Activated CD4-positive, alpha-beta T cell treated with anti-CD3 and anti-CD28 coated beads, Interleukin-2, Interleukin-4, amounts not matched to agents 100 ng/mL and 50 ng/mL, durations not matched to agents 16 hours and 8 hours (primary cell): ENCODE results near the gene STRIP2.
"Not testable (repeated sequence)": the region's sequence is repeated elsewhere in the genome, so short reads cannot be mapped to it uniquely, and the experiment has no call there.

ENCODE experiments used
- DNase-seq: peaks from one replicate; pipeline ENCODE4 v3.0.0-alpha.2; 2020; ENCODE audit warnings: low spot score

Gene STRIP2

GRCh38 chr7:129453510-129454248, 19.4 kb downstream of the STRIP2 start:
- no peak for DNase-seq

GRCh38 chr7:129454249-129454551, 20.0 kb downstream of the STRIP2 start:
- no peak for DNase-seq

- DNase-seq, result no peak
Observed at GRCh38 chr7:129456421-129456820, 22.2 kb downstream of the STRIP2 start.

DNA sequence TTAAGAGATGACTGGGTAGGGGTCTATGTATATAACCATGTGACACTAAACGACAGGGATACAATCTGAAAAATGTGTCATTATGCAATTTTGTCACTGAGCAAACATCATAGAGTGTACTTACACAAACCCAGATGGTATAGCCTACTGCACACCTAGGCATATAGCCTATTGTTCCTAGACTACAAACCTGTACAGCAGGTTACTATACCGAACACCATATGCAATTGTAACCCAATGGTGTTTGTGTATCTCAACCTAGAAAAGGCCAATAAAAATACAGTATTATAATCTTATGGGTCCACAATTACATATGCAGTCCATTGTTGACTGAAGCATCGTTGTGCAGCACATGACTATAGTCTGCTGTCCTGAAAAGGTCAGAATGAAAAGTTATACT, 22.9 kb downstream of the STRIP2 start:
- no peak for DNase-seq

- DNase-seq, result no peak
Observed at GRCh38 chr7:129458171-129458570, 23.9 kb downstream of the STRIP2 start.

DNA sequence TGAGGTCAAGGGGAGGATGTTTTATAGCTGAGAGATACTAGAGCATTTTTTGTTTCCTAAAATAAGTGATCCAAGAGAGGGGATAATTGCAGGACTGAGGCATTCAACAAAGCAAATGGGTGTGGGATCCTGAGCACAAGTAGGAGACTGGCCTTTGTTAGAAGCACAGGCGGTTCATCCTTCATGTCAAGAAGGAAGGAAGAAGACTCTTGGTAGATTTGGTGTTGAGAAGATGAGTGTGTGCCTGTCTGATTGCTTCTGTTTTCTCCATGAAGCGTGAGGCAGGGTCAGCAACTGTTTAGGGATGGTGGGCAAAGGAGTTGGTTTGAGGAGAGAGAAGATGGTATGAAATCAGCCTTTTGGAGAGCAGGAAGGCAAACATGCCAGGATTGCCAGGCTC, 27.6 kb downstream of the STRIP2 start:
- no peak for DNase-seq

- no peak for DNase-seq
Observed at GRCh38 chr7:129462420-129462819, 28.2 kb downstream of the STRIP2 start.

DNA sequence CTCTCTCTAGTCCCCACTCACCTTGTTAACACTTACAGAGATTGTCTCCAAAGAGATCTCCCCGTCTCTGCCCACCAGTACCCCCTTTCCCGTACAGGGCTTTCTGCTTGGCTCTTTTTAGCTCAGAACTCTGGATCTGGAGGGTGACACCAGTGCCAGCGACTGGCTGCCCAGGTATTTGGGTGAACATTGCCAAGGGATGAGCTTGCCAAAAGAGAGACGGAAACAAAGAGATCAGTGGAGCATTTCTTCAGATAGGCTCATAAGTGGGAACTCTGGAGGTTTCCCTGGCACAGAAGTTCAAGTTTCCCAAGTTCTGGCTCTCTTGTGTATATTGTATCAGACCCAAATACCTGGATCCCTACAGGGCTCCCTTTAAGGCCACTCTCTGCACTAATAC, 30.0 kb downstream of the STRIP2 start:
- DNase-seq, result no peak

DNA sequence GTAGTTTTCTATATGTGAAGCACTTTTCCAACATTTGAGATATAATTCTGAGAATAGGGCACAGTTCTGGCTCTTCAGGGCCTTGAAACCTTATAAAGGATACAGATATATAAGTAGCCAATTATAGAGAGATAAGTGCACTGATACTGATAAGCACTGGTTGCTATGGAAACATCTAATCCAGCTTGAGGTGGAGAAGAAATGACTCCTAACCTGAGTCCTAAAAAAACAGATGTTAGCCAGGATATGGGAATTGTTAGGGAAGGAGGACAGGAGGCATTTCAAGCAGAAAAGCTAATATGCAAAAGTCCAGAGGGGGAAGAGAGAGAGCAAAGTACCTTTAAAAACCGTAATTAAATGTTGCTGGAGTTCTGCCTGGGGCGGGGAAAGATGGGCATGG, 30.8 kb downstream of the STRIP2 start:
- no peak for DNase-seq

DNA sequence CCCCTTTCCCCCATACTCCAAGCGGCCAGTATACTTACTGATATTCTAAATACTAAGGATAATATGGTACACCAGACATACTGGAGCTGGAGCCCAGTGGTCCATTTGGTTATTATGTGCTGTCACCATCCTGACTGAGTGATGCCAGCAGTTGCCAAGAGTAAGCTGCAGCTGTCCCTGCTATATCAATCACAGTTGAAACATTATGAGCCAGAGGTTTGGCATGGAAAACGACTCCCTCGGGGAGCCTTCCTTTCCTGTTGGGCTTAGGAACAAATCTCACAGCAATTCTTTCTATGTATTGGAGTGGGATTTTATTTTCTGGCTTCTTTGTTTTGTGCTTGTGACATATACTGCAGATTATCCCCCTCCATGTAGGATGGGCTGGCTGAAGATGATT, 32.6 kb downstream of the STRIP2 start:
- no peak for DNase-seq

GRCh38 chr7:129468087-129468486, 33.9 kb downstream of the STRIP2 start:
- DNase-seq, result no peak

DNA sequence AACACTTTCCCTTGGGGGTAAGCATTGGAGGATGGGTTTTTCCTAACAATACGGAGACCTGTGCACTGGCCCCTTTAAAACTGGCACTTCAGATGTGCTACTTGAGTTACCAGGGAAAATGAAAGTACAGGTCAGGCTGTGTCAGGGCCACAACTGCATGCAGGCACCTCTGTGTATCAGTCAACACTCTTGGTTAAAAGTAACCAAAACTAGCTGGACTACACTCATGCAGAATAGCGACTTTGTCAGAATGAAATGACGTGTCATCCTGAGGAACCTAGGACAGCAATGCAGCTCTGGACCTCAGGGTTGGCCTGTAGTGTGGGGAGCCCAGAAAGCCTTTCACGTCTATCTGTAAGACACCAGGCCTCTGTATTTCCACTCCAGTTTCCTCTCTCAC, 34.3 kb downstream of the STRIP2 start:
- DNase-seq, result peak; percentile 25

- no peak for DNase-seq
Observed at GRCh38 chr7:129469930-129470329, 35.7 kb downstream of the STRIP2 start.

GRCh38 chr7:129470411-129470810, 36.2 kb downstream of the STRIP2 start:
- DNase-seq, result no peak

DNA sequence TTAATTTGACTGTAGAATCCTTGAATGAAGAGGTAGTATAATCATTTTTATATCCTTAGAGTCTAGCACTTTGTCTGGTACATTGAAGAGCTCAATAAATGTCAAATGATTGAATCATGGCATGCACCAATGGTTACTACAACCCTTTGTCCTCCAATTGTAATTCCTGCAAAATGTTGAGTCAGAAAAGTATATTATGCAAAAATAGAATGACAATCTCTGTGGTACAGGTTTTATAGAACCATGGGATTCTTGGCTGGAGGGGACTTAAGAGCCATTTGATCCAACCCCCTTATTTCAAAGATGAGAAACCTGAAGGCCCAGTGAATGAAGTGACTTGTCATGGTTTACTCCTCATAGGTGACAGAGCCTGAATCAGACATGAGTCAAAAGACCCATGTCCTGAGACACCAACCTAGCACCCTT, 37.2 kb downstream of the STRIP2 start:
- DNase-seq, result peak; percentile 19

GRCh38 chr7:129475931-129476330, 41.7 kb downstream of the STRIP2 start:
- not testable (repeated sequence) for DNase-seq

DNA sequence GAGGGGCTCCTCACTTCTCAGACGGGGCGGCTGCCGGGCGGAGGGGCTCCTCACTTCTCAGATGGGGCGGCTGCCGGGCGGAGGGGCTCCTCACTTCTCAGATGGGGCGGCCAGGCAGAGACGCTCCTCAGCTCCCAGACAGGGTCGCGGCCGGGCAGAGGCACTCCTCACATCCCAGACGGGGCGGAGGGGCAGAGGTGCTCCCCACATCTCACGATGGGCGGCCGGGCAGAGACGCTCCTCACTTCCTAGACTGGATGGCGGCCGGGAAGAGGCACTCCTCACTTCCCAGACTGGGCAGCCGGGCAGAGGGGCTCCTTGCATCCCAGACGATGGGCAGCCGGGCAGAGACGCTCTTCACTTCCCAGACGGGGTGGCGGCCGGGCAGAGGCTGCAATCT, 42.2 kb downstream of the STRIP2 start:
- not testable (repeated sequence) for DNase-seq

GRCh38 chr7:129479831-129480230, 45.6 kb downstream of the STRIP2 start:
- no peak for DNase-seq

GRCh38 chr7:129480674-129481363, 46.6 kb downstream of the STRIP2 start:
- DNase-seq, result no peak

DNA sequence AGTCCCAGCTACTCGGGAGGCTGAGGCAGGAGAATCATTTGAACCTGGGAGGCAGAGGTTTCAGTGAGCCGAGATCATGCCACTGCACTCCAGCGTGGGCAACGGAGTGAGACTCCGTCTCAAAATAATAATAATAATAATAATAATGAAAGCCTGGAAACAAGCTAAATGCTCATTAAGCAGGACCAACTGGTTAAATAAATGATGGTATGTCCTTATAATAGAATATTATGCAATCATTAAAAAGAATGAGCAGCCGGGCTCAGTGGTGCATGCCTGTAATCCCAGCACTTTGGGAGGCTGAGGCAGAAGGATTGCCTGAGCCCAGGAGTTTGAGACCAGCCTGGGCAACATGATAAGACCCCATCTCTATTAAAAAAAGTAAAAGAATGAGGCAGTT, 47.1 kb downstream of the STRIP2 start:
- DNase-seq, result not testable (repeated sequence)

DNA sequence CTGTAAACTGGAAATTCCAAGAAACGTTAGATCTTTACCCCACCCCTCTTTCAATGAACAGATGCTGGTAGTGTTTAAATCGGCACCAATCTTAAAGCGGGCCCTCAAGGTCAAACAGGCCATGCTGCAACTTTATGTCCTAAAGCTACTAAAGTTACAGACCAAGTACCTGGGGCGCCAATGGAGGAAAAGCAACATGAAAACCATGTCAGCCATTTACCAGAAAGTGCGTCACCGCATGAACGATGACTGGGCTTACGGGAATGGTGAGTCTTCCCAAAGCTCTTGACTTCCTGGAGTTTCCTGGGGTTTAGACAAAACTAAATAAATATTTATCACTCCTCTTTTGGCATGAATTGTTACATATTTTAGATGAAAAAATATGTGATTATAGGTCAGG, 48.5 kb downstream of the STRIP2 start:
- DNase-seq, result no peak

DNA sequence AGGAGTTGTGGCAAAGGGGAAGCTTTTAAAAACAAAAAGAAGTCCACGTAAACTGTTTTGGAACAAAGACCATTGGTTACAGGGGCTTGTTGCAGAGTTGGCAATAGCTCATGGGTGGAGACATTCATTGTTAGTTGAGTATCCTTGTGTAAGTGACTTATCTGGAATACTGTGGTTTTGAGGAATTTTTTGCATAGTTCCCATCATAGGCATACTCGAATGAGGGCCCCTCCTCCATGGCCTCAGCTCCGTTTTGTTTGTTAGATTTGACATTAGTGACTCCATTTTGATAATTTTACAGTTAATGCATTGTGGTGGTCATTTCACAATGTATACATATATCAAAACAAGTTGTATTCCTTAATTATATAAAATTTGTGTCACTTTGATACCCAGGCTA, 55.3 kb downstream of the STRIP2 start:
- DNase-seq, result no peak

DNA sequence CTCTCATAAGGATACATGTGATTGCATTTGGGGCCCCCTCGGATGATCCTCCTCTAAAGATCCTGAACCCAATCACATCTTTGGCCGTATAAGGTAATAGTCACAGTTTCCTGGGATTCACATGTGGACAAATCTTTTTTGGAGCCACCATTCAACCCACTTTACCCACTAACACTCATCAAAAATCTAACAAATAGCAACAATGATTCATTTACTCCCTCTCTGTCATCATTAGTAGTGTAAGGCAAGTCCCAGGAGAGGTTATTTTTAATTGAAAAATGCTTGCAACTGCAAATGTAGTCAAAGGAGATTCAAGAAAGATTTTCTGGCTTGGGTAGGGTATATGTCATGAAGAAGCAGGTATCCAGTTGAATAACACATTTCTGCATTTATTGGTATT, 58.2 kb downstream of the STRIP2 start:
- DNase-seq, result no peak

DNA sequence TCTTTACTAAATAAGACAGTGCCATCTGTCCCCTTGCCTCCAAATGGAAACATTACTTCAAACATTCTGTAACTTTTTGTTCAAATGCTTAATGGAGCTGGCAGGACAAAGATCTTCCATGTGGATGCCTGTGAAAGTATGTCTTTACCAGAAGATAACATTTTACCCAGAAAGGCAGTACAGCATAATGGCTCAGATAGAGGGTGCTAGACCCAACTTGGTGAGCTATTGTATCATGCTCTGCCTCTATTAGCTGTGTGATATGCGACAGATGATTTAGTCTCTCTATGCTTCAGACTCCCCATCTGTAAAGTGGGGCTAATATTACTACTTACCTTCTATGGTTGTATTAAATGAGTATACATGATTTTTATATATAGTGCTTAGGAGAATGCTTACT, 59.3 kb downstream of the STRIP2 start:
- no peak for DNase-seq
